HepG2 (cell line): Measurements from ENCODE around the gene ZNRF3. TPM values are rescaled to one million over a fixed set of nuclear protein-coding genes. Genes with fewer than 3 reads are reported as not detected.

Source experiments
- IRX3 ChIP-seq: sonication (generic); formaldehyde crosslinking; IDR thresholded peaks from 2 replicates; pipeline ENCODE4 v1.8.1; 2023; ENCODE audit warnings: mild to moderate bottlenecking, low read depth, missing genetic modification reagents, borderline replicate concordance
- SALL1 ChIP-seq: sonication (generic); formaldehyde crosslinking; IDR thresholded peaks from 2 replicates; pipeline ENCODE4 v1.8.0; 2022; ENCODE audit warnings: mild to moderate bottlenecking, missing genetic modification reagents
- STAT6 ChIP-seq: sonication (generic); formaldehyde crosslinking; IDR thresholded peaks from 2 replicates; pipeline ENCODE4 v1.4.0; 2020; ENCODE audit warnings: missing genetic modification reagents, mild to moderate bottlenecking, borderline replicate concordance
- SUZ12 ChIP-seq: fragments of 150-350 bp; IDR thresholded peaks from 2 replicates; pipeline ENCODE4 v1.6.1; 2014; ENCODE audit warnings: low read depth, low read length
- THAP9 ChIP-seq: sonication (generic); formaldehyde crosslinking; IDR thresholded peaks from 2 replicates; pipeline ENCODE4; 2020; ENCODE audit warnings: missing genetic modification reagents, mild to moderate bottlenecking, borderline replicate concordance
- ZFP36L1 ChIP-seq: sonication (generic); formaldehyde crosslinking; IDR thresholded peaks from 2 replicates; pipeline ENCODE4 v1.8.0; 2022; ENCODE audit warnings: mild to moderate bottlenecking, missing genetic modification reagents, moderate library complexity
- ZNF101 ChIP-seq: sonication (generic); formaldehyde crosslinking; IDR thresholded peaks from 2 replicates; pipeline ENCODE4 v1.4.0; 2020; ENCODE audit warnings: mild to moderate bottlenecking, low read depth, missing genetic modification reagents, borderline replicate concordance
- ZNF280D ChIP-seq: sonication (generic); formaldehyde crosslinking; IDR thresholded peaks from 2 replicates; pipeline ENCODE4 v1.5.1; 2020; ENCODE audit warnings: mild to moderate bottlenecking, missing genetic modification reagents
- ZNF317 ChIP-seq: sonication (generic); formaldehyde crosslinking; IDR thresholded peaks from 2 replicates; pipeline ENCODE4 v1.5.0; 2020; ENCODE audit warnings: mild to moderate bottlenecking, missing genetic modification reagents
- ZNF44 ChIP-seq: sonication (generic); formaldehyde crosslinking; IDR thresholded peaks from 2 replicates; pipeline ENCODE4 v1.5.1; 2020; ENCODE audit warnings: mild to moderate bottlenecking, missing genetic modification reagents
- ZNF629 ChIP-seq: sonication (generic); formaldehyde crosslinking; conservative IDR thresholded peaks from 2 replicates; pipeline ENCODE4 v1.5.0; 2020; ENCODE audit warnings: missing genetic modification reagents
- ZNF781 ChIP-seq: sonication (generic); formaldehyde crosslinking; IDR thresholded peaks from 2 replicates; pipeline ENCODE4 v1.5.1; 2020; ENCODE audit warnings: borderline replicate concordance, mild to moderate bottlenecking, missing genetic modification reagents; ENCODE audit errors: not compliant biosample characterization
- polyA plus RNA-seq, 8 experiments: library from polyadenylated mRNA; depleted of rRNA in 3 of 8; stranded (reverse) in 7 of 8; unstranded in 1 of 8; fragments of >200 nt; fragmentation: Illumina TruSeq in 4 of 8; extraction: Trizol in 4 of 8; gene quantifications; 2 replicates each; pipeline versions ENCODE4 v1.2.1 to v1.2.3, GENCODE V29; 2011 to 2016; ENCODE audit warnings: low read depth in 4 of 8, missing spikeins in 1 of 8, mixed read lengths in 1 of 8; ENCODE audit not compliant: insufficient read depth in 1 of 8
- total RNA-seq, 5 experiments: library from RNA; depleted of rRNA; stranded (reverse); fragments of >200 nt; fragmentation: Illumina TruSeq; extraction: Trizol; gene quantifications; 2 replicates each; pipeline ENCODE4 v1.2.3, GENCODE V29; 2016; ENCODE audit warnings: low read depth in 1 of 5

Gene ZNRF3
- total and polyA plus RNA-seq, 2 of the 13 experiments (the other 11 are each of a cell fraction or from before 2014, with no cell fraction given), result 20.3 to 36.7 TPM

GRCh38 chr22:29003975-29004646 lies 120.7 kb downstream of the ZNRF3 start (continued):
- TF ChIP-seq THAP9 (CRISPR knock-in tag), result 0 out of 2 replicates have a peak, but pooled peaks have one; percentile 28
- TF ChIP-seq ZNF781, result peak; percentile 44
- 0 out of 2 replicates have a peak, but pooled peaks have one; percentile 16 for TF ChIP-seq SALL1
- TF ChIP-seq ZNF317 (CRISPR knock-in tag), result 0 out of 2 replicates have a peak, but pooled peaks have one; percentile 11
- no peak for TF ChIP-seq IRX3 (CRISPR knock-in tag)
- TF ChIP-seq ZNF280D (CRISPR knock-in tag), result 0 out of 2 replicates have a peak, but pooled peaks have one; percentile 38
- 0 out of 2 replicates have a peak, but pooled peaks have one; percentile 49 for TF ChIP-seq ZFP36L1 (CRISPR knock-in tag)
- TF ChIP-seq ZNF101 (CRISPR knock-in tag), result no peak
- TF ChIP-seq STAT6 (CRISPR knock-in tag), result 0 out of 2 replicates have a peak, but pooled peaks have one; percentile 67
- peak; percentile 57; the same call in 1 of the 2 replicates for TF ChIP-seq ZNF629
- no peak for TF ChIP-seq SUZ12
- no peak for TF ChIP-seq ZNF44
- TF ChIP-seq, all 625 proteins: peak for 22
